Colonic mucosa (tissue), 4 donors: Measurements from ENCODE around the gene ITPKB. TPM values are rescaled to one million over a fixed set of nuclear protein-coding genes. Genes with fewer than 3 reads are reported as not detected.

Source experiments
- DNase-seq: peaks from one replicate; pipeline ENCODE4 v3.0.0-alpha.2; 2020
- H3K27ac ChIP-seq: fragments of 200-600 bp; one replicate; pipeline ENCODE4 v1.8.0; 2021
- H3K27me3 ChIP-seq: fragments of 200-600 bp; one replicate; pipeline ENCODE4 v1.8.0; 2021
- H3K36me3 ChIP-seq: fragments of 200-600 bp; one replicate; pipeline ENCODE4 v1.8.0; 2021
- H3K4me1 ChIP-seq: fragments of 200-600 bp; one replicate; pipeline ENCODE4 v1.8.0; 2021; ENCODE audit warnings: mild to moderate bottlenecking
- H3K4me3 ChIP-seq: fragments of 200-600 bp; one replicate; pipeline ENCODE4 v1.8.0; 2021
- H3K9ac ChIP-seq, 2 donors: one replicate each; pipeline ENCODE4 v1.7.0; 2013; ENCODE audit warnings: control low read depth in 2 of 2, low read depth in 2 of 2, low read length in 2 of 2
- H3K9me3 ChIP-seq: fragments of 200-600 bp; one replicate; pipeline ENCODE4 v1.8.0; 2021
- intact Hi-C: fragments of 100-400 bp; cut with DNase I; formaldehyde crosslinking; loops from one replicate; pipeline ENCODE4 v1.14.1; 2022
- total RNA-seq, 2 donors: library from RNA; stranded (reverse); fragmentation: NEBNext Ultra II Directional in 1 of 2; extraction: Animal tissue kit (Norgen Biotek cat#: 25700) in 1 of 2; gene quantifications; one replicate each; pipeline ENCODE4 v1.2.1, GENCODE V29; 2021
- TF ChIP-seq, protein P1 (sequence below): fragments of 200-600 bp; IDR thresholded peaks from one replicate; pipeline ENCODE4 v1.8.0; 2022; ENCODE audit warnings: antibody characterized with exemption, mild to moderate bottlenecking
- donor health status: healthy.
- donor health status: DM: no; HTN: no; CAD: no.
- donor health status: DM: no; HTN: no; CAD: no.

The ITPKB gene
- total RNA-seq, 2 donors from 2014 or later, result 11.6 to 16.9 TPM

DNA sequence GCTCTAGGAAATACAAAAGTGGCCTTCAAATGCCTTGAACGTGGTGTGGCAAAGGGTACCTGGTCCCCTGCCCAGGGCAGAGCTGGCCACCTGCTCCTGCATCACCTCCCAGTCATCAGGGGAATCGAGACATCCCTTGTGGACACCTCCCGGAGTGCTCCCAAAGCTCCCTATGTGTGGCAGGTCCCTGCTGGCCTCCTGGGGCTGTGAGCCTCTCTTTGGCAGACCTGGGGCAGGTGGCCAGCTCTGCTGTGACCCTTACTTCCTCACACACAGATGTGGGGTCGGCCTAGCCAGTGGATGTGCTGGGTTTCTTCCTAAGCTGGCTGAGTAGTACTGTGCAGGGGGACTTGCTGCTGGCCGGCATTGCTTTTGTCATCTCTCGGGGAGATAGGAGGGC, 86.5 kb downstream of the ITPKB start:
- Histone ChIP-seq H3K4me3 (no peak overlapping the region), H3K27ac (no peak overlapping the region), H3K9me3 (no peaks in the 10 kb centered on the region), H3K27me3 (no peaks in the 10 kb centered on the region), H3K36me3 (no peaks in the 10 kb centered on the region), H3K4me1 (peaks cover 16% of the 10 kb centered on the region), H3K9ac (no peak overlapping the region)
- TF ChIP-seq, protein P1, sequence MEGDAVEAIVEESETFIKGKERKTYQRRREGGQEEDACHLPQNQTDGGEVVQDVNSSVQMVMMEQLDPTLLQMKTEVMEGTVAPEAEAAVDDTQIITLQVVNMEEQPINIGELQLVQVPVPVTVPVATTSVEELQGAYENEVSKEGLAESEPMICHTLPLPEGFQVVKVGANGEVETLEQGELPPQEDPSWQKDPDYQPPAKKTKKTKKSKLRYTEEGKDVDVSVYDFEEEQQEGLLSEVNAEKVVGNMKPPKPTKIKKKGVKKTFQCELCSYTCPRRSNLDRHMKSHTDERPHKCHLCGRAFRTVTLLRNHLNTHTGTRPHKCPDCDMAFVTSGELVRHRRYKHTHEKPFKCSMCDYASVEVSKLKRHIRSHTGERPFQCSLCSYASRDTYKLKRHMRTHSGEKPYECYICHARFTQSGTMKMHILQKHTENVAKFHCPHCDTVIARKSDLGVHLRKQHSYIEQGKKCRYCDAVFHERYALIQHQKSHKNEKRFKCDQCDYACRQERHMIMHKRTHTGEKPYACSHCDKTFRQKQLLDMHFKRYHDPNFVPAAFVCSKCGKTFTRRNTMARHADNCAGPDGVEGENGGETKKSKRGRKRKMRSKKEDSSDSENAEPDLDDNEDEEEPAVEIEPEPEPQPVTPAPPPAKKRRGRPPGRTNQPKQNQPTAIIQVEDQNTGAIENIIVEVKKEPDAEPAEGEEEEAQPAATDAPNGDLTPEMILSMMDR, result no peak
- no peak for DNase-seq
- intact Hi-C loops, result no loop called here

DNA sequence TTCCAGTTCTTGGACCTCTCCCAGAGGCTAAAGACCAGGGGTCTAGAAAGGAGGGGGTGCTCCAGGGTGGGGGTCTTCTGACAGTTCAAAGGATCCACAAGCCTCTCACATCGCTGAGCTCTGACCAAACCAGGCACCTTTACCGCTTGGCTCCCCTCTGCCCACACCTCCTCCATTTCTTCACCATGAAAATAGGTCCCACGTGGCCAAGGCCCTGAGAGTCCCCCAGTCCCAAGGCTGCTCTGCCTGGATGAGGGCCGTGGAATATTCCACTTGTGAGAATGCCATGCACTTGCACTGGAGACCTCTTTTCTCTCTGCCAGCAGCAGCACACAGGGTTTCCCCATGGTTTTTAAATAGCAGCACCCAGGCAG, 87.4 kb downstream of the ITPKB start:
- no peaks in the 10 kb centered on the region for H3K27me3 ChIP-seq
- no peak overlapping the region for H3K9ac ChIP-seq
- intact Hi-C loops, result no loop called here
- no peak overlapping the region for H3K27ac ChIP-seq
- DNase-seq, result no peak
- H3K36me3 ChIP-seq, result peaks cover 1% of the 10 kb centered on the region
- peaks cover 13% of the 10 kb centered on the region for H3K4me1 ChIP-seq
- no peaks in the 10 kb centered on the region for H3K9me3 ChIP-seq
- H3K4me3 ChIP-seq, result no peak overlapping the region
- TF ChIP-seq, protein P1, result no peak

- H3K27ac ChIP-seq, result no peak overlapping the region
- H3K9ac ChIP-seq, result no peak overlapping the region
- peaks cover 5% of the 10 kb centered on the region for H3K36me3 ChIP-seq
- H3K4me1 ChIP-seq, result peaks cover 7% of the 10 kb centered on the region
- no peak for DNase-seq
- TF ChIP-seq, protein P1, result no peak
- no peaks in the 10 kb centered on the region for H3K27me3 ChIP-seq
- intact Hi-C loops, result no loop called here
- no peaks in the 10 kb centered on the region for H3K9me3 ChIP-seq
- no peak overlapping the region for H3K4me3 ChIP-seq
These were observed 87.9 kb downstream of the ITPKB start for GRCh38 chr1:226651041-226651731.

DNA sequence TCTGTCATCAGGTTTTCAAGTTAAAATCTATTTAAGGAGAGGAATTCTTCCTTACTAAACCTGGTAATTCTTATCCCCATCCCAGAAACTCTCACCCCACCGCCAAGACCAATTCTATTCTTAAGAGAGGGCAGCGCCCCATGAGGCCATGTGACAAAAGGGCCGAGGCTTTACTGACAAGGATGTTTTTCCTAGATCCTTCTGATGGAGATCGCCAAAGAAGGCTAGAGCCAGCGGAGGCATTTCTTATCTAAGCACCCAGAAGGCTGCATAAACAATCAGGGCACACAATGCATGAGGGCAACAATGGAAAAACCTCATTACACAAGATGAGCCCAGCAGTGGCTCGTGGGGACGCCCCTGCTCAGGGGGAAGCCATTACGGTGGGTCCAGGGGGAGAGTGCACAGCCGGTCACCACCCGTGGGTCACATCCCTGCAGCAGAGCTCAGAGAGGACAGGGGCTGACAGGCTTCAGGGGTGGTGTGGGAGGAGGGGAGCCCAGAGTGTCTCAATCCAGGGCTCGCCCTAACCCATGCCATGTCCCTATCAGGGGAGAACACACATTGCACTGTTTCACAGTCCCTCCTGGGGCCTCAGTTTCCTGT, 88.7 kb downstream of the ITPKB start:
- intact Hi-C loops, result no loop called here
- H3K4me1 ChIP-seq, result peaks cover 4% of the 10 kb centered on the region
- TF ChIP-seq, protein P1, result no peak
- no peak overlapping the region for H3K9ac ChIP-seq
- no peak overlapping the region for H3K27ac ChIP-seq
- no peak overlapping the region for H3K4me3 ChIP-seq
- no peaks in the 10 kb centered on the region for H3K27me3 ChIP-seq
- no peaks in the 10 kb centered on the region for H3K9me3 ChIP-seq
- peaks cover 5% of the 10 kb centered on the region for H3K36me3 ChIP-seq
- no peak for DNase-seq

DNA sequence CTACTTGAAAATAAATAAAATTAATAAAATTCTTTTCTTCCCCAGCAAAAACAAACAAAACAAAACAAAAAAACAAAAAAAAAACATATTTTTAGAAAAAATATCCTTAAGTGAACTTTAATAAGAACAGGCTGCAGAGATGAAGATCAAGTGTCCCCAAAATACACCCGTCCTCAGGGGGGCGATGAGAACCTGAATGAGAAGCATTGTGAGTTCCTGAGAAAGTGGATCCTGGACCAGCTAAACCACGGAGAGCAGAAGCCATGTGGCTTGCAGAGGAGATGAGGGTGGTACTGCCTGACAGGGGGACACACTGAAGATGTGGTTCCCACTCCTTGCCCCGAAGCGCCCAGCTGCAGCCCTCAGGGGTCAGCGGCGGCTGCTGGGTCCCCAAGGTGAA, 89.3 kb downstream of the ITPKB start:
- peaks cover 5% of the 10 kb centered on the region for H3K36me3 ChIP-seq
- intact Hi-C loops, result no loop called here
- no peaks in the 10 kb centered on the region for H3K27me3 ChIP-seq
- H3K4me1 ChIP-seq, result peaks cover 4% of the 10 kb centered on the region
- DNase-seq, result no peak
- no peak overlapping the region for H3K27ac ChIP-seq
- TF ChIP-seq, protein P1, result no peak
- no peak overlapping the region for H3K4me3 ChIP-seq
- no peak overlapping the region for H3K9ac ChIP-seq
- H3K9me3 ChIP-seq, result no peaks in the 10 kb centered on the region
